Tibial nerve (tissue), 4 donors: ENCODE results near the gene TMEM178B. TPM values are rescaled to one million over a fixed set of nuclear protein-coding genes. Genes with fewer than 3 reads are reported as not detected.

Source experiments
- DNase-seq, 2 donors: peaks; one replicate each; pipeline ENCODE4 v3.0.0-alpha.2; 2019; ENCODE audit warnings: low spot score in 2 of 2
- H3K27ac ChIP-seq, 4 donors: fragments of 200-600 bp; sonication (generic) in 3 of 4; one replicate each; pipeline ENCODE4 v1.5.1; 2017 to 2019; ENCODE audit warnings: mild to moderate bottlenecking in 1 of 4
- H3K27me3 ChIP-seq, 2 donors: fragments of 200-600 bp; sonication (generic) in 1 of 2; one replicate each; pipeline versions ENCODE4 v1.5.1 to v1.6.0; 2017 to 2019
- H3K36me3 ChIP-seq, 3 donors: fragments of 200-600 bp; sonication (generic); one replicate each; pipeline ENCODE4 v1.5.1; 2018 to 2019
- H3K4me1 ChIP-seq, 4 donors: fragments of 200-600 bp; sonication (generic) in 3 of 4; one replicate each; pipeline ENCODE4 v1.5.1; 2017 to 2019
- H3K4me3 ChIP-seq, 4 donors: fragments of 200-600 bp; sonication (generic) in 3 of 4; one replicate each; pipeline ENCODE4 v1.5.1; 2017 to 2019; ENCODE audit warnings: mild to moderate bottlenecking in 1 of 4, moderate library complexity in 1 of 4
- H3K9me3 ChIP-seq, 4 donors: fragments of 200-600 bp; sonication (generic) in 3 of 4; one replicate each; pipeline ENCODE4 v1.5.1; 2017 to 2019
- EP300 ChIP-seq, 2 donors: sonication (generic); formaldehyde crosslinking; IDR thresholded peaks; one replicate each; pipeline ENCODE4 v1.6.1; 2017; ENCODE audit warnings: antibody characterized with exemption in 2 of 2, mild to moderate bottlenecking in 1 of 2
- POLR2A ChIP-seq, 2 donors: fragments of 450-650 bp; IDR thresholded peaks; one replicate each; pipeline ENCODE4 v1.6.1; 2017; ENCODE audit warnings: antibody characterized with exemption in 2 of 2, mild to moderate bottlenecking in 2 of 2, moderate library complexity in 2 of 2
- WGBS, 2 donors: methylation state at CpG; one replicate each; pipeline ENCODE4 v1.1.5; 2018; 5-methylcytosine and 5-hydroxymethylcytosine counted together
- small RNA-seq: library from RNA; depleted of rRNA; stranded (forward); fragments of <200 nt; gene quantifications from one replicate; pipeline ENCODE3, GENCODE V24; 2016
- total RNA-seq, 4 donors: library from RNA; depleted of rRNA; stranded (reverse); fragments of >200 nt; gene quantifications; one replicate each; pipeline ENCODE4 v1.1.0, GENCODE V29; 2016
- TF ChIP-seq, protein P1 (sequence below), 5 experiments: fragments of 200-600 bp in 3 of 5; fragments of 450-650 bp in 2 of 5; sonication (generic) in 3 of 5; IDR thresholded peaks; one replicate each; pipeline ENCODE4 v1.5.1; 2016 to 2019; ENCODE audit warnings: antibody characterized with exemption in 5 of 5, mild to moderate bottlenecking in 3 of 5, moderate library complexity in 2 of 5

Gene TMEM178B
- total RNA-seq, 4 donors from 2014 or later = 0.30 to 0.78 (median 0.53) TPM

DNA sequence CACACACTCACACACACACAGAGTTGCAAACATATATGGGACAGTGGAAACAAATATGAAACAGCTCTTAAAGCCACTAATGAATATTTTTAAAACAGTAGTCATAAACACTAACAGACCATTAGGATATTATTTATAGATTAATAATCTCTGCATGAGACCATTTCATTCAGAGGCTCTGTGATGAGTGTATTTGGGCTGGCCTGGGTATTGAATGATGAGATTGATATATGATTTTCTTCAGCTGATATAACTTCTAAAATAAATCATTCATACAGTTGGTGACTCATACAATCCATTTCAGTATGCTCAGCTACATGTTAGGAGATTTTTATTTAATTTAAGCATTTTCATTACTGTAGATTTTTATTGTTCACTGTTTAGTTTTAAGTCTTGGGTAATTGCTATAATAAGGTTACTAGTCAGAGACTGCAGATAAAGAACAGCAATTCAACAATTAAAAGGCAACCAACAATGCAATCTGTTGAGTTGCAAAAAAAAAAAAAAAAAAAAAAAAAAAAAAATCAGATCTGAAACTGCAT, 452.2 kb downstream of the TMEM178B start:
- Histone ChIP-seq H3K4me1 (no peaks in the 10 kb centered on the region), H3K27ac (no peak overlapping the region), H3K36me3 (no peaks in the 10 kb centered on the region), H3K9me3 (no peaks in the 10 kb centered on the region), H3K4me3 (no peak overlapping the region), H3K27me3 (no peaks in the 10 kb centered on the region)
- DNase-seq = no peak
- TF ChIP-seq, protein P1, sequence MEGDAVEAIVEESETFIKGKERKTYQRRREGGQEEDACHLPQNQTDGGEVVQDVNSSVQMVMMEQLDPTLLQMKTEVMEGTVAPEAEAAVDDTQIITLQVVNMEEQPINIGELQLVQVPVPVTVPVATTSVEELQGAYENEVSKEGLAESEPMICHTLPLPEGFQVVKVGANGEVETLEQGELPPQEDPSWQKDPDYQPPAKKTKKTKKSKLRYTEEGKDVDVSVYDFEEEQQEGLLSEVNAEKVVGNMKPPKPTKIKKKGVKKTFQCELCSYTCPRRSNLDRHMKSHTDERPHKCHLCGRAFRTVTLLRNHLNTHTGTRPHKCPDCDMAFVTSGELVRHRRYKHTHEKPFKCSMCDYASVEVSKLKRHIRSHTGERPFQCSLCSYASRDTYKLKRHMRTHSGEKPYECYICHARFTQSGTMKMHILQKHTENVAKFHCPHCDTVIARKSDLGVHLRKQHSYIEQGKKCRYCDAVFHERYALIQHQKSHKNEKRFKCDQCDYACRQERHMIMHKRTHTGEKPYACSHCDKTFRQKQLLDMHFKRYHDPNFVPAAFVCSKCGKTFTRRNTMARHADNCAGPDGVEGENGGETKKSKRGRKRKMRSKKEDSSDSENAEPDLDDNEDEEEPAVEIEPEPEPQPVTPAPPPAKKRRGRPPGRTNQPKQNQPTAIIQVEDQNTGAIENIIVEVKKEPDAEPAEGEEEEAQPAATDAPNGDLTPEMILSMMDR (IDR thresholded peaks at IDR 0.05) = no peak
- TF ChIP-seq EP300 (IDR thresholded peaks at IDR 0.05) = no peak
- TF ChIP-seq POLR2A (IDR thresholded peaks at IDR 0.05) = no peak

DNA sequence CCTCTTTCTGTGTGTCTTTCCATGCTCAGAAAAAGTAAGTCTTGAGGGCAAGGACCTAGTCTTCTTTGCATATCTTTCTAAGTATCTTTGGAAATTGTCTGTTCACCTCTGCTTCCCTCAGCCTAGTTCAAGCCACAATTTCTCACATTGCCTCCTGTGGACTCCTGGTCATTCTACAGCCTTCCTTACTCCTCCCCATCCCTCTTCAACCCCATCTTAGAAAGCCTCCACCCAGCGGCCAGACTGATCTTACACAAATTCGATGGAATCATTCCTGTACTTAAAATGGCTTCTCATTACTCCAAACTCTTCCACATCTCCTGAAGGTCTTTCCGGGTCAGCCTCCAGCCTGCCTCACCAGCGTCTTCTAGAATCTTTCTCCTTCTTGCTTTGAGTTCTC, 453.2 kb downstream of the TMEM178B start:
- TF ChIP-seq POLR2A (IDR thresholded peaks at IDR 0.05) (no peak), EP300 (IDR thresholded peaks at IDR 0.05) (no peak)
- TF ChIP-seq, protein P1 (IDR thresholded peaks at IDR 0.05) = no peak
- H3K36me3 ChIP-seq = no peaks in the 10 kb centered on the region
- no peaks in the 10 kb centered on the region for H3K9me3 ChIP-seq
- H3K4me1 ChIP-seq = no peaks in the 10 kb centered on the region
- 93 to 96% methylated on average over 4 of the region's 4 CpGs for whole genome bisulfite sequencing, 2 donors
- H3K4me3 ChIP-seq = no peak overlapping the region
- no peaks in the 10 kb centered on the region for H3K27me3 ChIP-seq
- no peak overlapping the region for H3K27ac ChIP-seq
- DNase-seq = no peak

DNA sequence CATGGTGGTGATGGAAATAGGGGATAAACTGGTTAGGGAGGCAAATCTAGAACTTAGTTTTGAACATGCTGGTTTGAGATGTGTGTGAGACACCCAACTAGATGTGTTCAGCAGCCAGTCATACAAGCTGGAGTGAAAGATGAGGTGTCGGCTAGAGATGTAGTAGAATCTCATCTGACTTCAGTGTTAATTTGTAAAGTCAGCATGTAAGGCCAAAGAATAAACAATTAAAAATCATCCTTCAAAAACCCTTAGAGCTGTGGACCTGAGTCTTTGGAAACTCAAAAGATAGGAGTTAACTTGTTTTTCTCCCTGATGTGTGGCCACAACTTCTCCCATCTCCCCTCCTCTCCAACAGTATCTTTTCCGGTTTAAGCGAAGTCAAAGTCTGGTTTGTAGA, 454.5 kb downstream of the TMEM178B start:
- H3K9me3 ChIP-seq = no peaks in the 10 kb centered on the region
- no peaks in the 10 kb centered on the region for H3K27me3 ChIP-seq
- no peak overlapping the region for H3K27ac ChIP-seq
- H3K4me1 ChIP-seq = peaks cover 0 to 3% (median 0%) of the 10 kb centered on the region in 4 donors
- 91 to 93% methylated on average over 3 of the region's 3 CpGs for WGBS, 2 donors
- no peak overlapping the region for H3K4me3 ChIP-seq
- H3K36me3 ChIP-seq = no peaks in the 10 kb centered on the region
- no peak for DNase-seq
- TF ChIP-seq EP300 (IDR thresholded peaks at IDR 0.05) (no peak), POLR2A (IDR thresholded peaks at IDR 0.05) (no peak)
- TF ChIP-seq, protein P1 (IDR thresholded peaks at IDR 0.05) = no peak

Small RNAs within 50 kb of the gene (small RNA-seq; reads per million reads assigned to genes)
- gene AC006362.1 = not detected
- not detected for gene RNU4-74P

Other genes starting within 250 kb of the TMEM178B start
- gene BRAF, start 149.1 kb upstream of the TMEM178B start, total RNA-seq = 10 to 100 TPM; 43.5 to 56.5 (median 49.5) TPM
- 10 to 100 TPM in 3 of 4 donors, 1 to 10 TPM in 1; 4.2 to 21.8 (median 16.0) TPM for gene MRPS33, start 59.1 kb upstream of the TMEM178B start, total RNA-seq